Stimulated activated CD8-positive, alpha-beta memory T cell treated with anti-CD3 and anti-CD28 coated beads, Interleukin-15, amount 100 ng/mL, for 24 hours (primary cell): ENCODE data around the gene DAB1.
"Not testable (repeated sequence)": the region's sequence is repeated elsewhere in the genome, so short reads cannot be mapped to it uniquely, and the experiment has no call there.

Source experiments
- DNase-seq: peaks from one replicate; pipeline ENCODE4 v3.0.0-alpha.2; 2020; ENCODE audit warnings: low read depth

DAB1 gene

DNA sequence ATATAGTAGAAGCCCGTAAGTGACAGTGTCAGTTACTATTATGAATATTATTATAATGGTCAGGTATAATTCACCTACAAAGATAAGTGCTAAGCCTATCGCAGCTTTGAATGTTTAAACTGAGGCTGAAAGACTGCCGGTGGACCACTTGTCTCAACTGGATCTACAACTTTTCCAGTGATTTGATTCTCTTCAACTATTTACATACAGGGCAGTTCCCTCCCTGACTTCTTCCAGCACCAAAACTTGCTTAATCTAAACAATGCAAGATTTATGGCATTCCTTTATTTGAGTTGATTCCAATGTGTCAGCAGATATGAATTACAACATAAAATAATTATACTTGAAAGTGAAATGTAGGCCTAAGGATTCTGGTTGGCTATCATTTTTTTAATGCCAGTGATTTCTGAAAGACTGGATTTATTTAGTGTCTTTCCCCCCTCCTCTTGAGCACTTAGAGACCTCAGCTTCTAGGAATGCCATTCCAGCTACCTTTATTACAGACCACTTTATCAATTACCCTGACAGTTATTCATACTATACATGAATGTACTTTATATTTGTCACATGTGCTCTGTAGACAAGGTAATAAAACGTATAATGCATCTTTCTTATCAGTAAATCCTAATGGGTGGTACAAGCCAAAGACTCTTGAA lies 304.8 kb downstream of the DAB1 start:
- DNase-seq: no peak

DNA sequence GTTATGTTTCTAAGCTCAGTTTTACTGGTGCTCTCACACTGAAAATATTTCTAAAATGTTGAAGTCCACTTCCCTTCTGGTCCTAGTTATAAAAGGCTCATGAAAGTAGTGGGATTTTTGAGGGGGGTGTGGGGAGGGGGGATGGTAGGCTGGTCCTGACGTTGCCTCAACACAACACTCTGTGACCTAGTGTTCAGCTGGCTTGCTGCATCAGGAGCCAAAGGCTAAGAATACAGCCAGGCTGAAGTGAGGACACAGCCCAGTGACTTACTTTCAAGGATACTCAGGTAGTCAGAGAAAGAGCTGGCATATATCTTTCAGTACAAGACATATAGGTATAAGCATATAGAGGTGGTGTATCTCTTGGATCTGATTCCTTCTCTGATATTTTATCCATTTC lies 306.1 kb downstream of the DAB1 start:
- no peak for DNase-seq

DNA sequence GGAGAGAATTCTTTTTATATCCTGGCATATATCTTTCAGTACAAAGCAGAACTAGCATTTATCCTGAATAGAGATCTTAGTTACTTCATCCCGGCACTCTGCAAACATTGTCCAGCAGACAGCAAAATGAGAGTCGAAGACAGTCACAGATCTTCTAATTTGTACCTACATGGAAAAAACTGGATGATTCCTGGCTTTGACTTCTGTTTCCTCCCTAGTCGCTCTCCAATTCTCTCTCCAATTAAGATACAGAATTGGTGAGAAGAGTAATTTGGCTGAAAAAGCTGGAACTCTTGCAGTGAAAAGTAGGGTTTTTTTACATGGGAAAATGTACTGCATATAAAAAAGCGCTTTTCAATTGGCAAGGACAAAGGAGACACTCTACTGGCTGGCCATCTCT lies 307.0 kb downstream of the DAB1 start:
- no peak for DNase-seq

DNA sequence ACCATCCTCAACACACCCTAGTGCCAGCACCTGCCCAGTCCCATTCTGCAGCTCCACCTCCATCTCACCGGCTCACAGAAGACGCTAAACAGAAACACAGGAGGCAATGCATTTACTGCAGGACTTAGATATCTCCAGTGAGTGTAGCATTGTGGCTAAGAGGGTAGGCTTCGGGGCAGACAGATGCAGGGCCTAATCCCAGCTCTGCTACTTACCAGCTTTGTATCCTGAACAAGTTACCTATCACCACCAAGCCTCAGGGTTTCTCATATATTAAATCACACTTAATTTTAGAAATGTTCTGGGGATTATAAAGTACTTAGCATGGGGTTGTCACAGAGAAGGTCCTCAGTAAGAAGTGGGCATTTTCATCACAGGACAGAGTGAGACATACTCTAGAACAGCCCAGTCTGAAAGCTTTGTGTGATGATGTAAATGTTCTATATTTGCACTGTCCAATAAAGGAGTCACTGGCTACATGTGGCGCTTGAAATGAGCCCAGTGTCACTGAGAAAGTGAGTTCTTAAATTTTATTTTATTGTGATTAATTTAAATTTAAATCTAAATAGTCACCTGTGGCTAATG lies 308.7 kb downstream of the DAB1 start:
- DNase-seq: no peak

DNA sequence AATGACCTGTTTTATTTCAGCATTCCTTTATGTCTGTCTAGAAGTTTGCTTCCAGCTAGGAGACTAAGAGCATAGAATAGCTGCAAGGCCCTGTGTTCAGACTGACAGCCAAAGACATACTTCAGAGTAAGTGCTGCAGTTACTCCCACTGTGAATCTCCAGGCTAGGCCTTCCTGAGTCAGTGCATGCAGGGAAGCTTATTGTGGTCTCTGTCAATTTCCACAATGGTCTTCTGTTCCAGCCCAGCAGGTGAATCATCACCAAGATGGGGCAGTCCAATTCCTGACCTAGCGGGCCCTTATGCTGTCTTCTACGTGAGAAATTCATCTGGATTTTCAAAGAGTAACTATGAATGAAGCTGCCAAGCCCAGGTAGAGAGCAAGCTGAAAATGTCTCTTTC lies 311.7 kb downstream of the DAB1 start:
- no peak for DNase-seq

DNA sequence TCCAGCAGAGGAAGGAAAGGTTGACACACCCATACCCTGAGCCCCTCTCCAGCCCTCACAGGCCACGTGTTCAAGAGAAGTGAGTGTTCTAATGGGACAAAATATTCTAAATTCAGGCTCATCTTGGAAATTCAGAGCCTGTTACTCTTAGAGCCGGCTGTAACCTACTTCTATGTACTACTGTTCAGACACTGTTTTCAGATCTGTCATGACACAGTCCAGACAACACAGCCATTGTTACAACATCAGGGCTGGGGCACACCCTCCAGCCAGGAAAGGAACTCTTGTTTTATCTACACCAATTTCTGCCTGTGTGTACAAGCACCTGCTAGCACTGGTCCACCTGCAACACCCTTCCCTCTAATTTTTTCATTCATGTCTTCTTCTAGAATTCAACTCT lies 312.7 kb downstream of the DAB1 start:
- DNase-seq: no peak

DNA sequence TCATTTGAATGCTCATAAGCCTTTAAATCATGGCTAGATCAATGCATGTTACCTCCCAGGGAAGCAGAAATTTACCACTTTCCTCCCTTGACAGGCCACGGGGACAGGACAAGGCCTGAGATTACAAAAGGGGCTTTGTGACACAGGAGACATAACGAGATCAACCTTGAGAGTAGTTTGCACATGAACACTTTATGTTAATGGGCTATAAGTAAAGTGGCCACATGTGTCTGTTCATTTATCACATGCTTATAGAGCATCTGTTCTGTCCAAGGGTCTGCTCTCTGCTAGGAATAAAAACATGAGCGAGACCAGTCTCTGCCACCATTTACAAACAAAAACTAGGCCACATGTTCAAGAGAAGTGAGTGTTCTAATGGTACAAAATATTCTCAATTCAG lies 314.0 kb downstream of the DAB1 start:
- no peak for DNase-seq

GRCh38 chr1:57109247-57109646 lies 314.6 kb downstream of the DAB1 start:
- no peak for DNase-seq

DNA sequence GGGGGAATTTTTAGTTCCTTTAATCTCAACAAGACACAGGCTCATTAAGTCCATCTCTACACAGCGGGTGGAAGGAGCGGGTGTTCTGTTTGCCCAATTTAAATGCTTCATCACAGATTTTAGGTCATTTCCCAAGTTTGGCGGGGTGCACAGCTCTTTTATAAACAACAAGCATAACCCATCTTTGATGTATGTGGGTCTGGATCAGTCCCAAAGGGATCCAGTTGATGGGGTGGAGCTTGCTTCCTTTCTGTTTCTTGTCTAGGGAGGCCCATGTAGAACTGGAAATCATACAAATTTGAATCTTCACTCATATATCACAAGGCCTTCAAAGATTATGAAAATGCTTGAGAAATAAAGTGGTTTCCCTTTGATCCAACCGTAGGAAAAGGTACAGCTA lies 317.6 kb downstream of the DAB1 start:
- DNase-seq: no peak

GRCh38 chr1:57102561-57103326 lies 321.1 kb downstream of the DAB1 start:
- DNase-seq: no peak

DNA sequence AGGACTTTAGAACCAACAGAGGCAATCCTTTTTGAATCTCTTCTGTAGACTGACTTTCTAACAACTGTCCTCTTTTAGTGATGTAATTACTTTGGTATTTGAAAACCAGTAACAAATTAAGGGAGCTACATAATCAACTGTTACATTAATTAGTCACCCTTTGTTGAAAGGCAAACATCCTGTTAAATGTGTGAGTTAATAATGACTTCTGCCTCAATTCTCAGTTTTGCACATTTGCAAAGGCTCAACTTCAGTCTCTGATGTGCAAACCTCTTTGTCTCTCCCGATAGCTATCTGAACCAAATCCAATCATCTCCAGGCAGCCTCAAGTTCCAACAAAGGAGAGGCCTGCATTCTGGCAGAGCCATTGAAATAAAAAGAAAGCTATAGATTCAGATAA lies 322.7 kb downstream of the DAB1 start:
- DNase-seq: no peak

DNA sequence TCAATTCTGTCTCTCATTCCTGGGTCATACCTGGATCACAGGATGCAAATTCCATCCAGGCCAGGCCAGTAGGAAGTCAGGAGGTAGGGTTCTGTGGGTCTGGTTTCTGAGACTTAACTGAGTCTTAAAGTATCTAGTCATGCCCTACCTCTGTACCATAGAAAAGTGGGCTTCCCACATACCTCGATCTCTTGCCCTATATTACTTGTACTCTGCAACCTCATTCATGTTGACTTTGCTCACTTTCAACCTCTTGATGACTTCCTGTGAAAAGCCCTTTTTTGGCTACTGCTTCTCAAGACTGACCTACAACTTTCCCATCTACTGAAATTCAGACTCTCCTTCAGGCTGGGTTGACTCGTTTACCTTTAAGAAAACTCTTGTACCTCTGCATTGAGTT lies 329.1 kb downstream of the DAB1 start:
- no peak for DNase-seq

DNA sequence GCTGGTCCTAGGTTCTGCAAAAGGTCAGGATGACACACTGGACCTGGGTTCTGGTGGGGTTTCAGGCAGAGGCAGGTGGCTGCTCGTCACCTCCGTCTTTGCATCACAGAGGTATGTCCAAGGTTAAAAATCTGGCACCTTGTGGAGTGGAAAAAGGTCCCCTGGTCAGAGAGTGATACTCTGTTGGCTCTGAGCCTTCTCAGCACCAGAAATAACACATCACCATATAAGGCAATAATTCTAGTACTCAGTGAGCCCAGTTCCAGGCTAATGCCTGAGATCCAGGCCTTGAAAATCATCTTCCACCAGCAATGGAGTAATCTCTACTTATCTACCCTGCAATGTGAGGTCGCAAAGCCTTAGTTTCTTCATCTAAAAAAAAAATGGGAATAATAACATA lies 330.7 kb downstream of the DAB1 start:
- no peak for DNase-seq

DNA sequence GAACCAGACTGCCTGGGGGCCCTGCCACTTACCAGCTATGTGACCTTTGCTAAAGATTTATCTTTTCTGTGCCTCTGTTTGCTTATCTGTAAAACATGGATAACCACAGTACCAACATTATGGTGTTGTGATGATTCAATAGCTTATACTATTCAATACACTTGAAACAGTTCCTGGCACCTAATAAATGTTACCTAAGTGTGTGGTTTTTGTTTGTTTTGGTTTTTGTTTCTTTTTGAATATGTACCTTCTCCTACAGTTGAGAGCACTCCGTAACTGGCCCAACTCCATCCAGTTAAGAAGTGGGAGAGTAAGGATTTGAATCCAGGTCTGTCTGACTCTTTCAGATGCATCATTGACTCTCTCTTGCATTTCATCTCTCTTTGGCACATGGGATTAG lies 332.2 kb downstream of the DAB1 start:
- DNase-seq: no peak

- DNase-seq: no peak
Observed at GRCh38 chr1:57089855-57090254, 334.0 kb downstream of the DAB1 start.

DNA sequence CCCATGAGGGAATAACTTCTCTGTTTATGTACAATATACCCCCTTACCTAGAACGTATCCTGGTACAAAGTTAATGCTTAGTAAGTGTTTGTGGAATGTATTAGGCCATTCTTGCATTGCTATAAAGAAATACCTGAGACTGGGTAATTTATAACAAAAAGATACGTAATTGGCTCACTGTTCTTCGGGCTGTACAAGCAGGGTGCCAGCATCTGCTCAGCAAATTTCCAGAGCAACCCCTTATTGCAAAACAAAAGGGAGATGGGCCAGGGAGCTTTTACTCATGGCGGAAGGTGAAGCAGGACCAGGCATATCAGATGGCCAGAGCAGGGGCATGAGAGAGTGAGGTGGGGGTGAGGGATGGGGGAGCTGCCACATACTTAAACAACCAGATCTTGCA lies 334.6 kb downstream of the DAB1 start:
- no peak for DNase-seq

DNA sequence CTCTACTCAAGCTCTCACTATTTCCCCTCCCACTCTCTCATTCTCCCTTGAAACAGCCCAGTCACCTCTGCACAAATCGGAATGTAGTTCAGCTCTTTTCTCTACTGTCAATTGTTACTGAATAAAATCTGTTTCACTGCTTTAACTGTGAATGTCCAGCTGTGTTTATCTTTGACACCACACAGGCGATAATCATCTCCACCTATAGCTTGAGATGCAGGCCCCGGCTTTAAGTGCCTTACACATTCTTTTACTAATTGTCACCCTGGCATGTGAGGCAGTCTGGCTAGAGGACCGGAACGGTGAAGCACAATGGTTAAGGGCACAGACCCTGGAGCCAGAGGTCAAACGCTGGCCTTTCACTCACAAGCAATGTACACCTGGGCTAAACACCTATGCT lies 335.2 kb downstream of the DAB1 start:
- no peak for DNase-seq

- DNase-seq: not testable (repeated sequence)
Observed at GRCh38 chr1:57087660-57088059, 336.2 kb downstream of the DAB1 start.

DNA sequence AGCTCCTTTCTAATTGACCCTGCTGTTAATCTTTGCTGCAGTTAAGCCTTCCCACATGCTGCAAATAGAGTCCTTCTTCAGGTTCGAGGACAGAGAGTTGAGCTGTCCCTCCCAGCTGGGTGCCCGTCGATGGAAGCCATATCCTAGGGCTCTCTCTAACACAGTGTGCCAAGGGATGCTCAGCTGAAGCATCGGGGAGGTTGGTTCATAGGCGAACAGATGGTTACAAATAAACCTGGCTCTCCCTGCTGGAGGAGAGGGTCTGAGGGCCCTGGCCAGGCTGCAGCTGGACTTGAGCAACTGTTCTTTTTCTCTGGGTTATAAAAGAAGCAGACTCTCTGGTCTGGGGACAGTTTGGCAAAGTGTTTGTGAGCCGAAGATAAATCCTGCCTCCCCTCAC lies 337.7 kb downstream of the DAB1 start:
- no peak for DNase-seq

GRCh38 chr1:57084701-57085100 lies 339.2 kb downstream of the DAB1 start:
- DNase-seq: no peak

DNA sequence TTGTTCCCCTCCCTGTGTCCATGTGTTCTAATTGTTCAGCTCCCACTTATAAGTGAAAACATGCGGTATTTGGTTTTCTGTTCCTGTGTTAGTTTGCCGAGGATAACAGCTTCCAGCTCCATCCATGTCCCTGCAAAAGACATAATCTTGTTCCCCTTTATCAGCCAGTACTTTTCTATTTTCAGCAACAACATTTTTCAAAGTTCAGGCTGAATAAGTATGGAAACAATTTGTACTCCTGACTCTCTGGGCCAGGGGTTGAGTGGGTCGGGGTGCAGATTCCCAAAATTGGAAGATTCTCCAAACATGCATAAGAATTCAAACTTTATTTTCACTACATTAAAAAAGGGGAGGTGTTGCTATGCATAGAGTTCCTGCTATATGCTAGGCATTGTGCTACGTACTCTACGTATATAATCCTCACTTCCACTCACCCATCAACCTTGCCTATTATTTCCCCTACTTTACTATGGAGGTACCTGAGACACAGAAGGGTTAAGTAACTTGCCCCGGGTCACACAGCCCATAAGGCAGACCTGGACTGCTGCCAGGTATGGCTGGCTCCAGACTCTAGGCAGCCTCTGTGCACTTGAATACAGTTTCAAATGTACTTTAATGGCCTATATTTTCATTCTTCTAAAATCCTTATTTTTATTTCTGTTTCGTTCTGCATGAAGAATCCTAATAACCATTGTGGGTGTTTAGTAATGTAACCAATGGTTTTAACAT lies 341.0 kb downstream of the DAB1 start:
- no peak for DNase-seq

GRCh38 chr1:57079454-57080157 lies 344.3 kb downstream of the DAB1 start:
- no peak for DNase-seq
